Left cardiac atrium (tissue), 4 donors: ENCODE results near the gene RPS13. TPM values are rescaled to one million over a fixed set of nuclear protein-coding genes. Genes with fewer than 3 reads are reported as not detected.
A peak's percentile ranks its signal among the peaks of the same experiment; 100 is the strongest.
"Not testable (repeated sequence)": the region's sequence is repeated elsewhere in the genome, so short reads cannot be mapped to it uniquely, and the experiment has no call there.

Experiments
- ATAC-seq, 2 donors: fragments of 200-7000 bp; cut with Tn5 transposase; one replicate each; pipeline ENCODE4 v1.9.1; 2020; ENCODE audit warnings: mild to moderate bottlenecking in 2 of 2, moderate library complexity in 2 of 2
- DNase-seq: peaks from one replicate; pipeline ENCODE4 v3.0.0-alpha.2; 2020
- intact Hi-C, 2 donors: fragments of 100-400 bp; cut with DNase I; formaldehyde crosslinking; loops; one replicate each; pipeline versions ENCODE4 v1.14.1 to v1.15.1; 2022 to 2023
- long read RNA-seq: library from polyadenylated mRNA; unstranded; transcript quantifications from one replicate; pipeline ENCODE4 v2.0.0, GENCODE V29; 2021
- total RNA-seq, 2 donors: library from RNA; stranded (reverse); fragmentation: NEBNext Ultra II Directional; extraction: Animal tissue kit (Norgen Biotek cat#: 25700); gene quantifications; one replicate each; pipeline ENCODE4 v1.2.1, GENCODE V29; 2021
- donor health status: DM: no; HTN: yes; CAD: no.
- donor health status: DM: no; HTN: yes; CAD: no; lungs with severe emphysema.
- donor health status: DM: yes; HTN: yes; CAD: no.
- donor health status: Dilated cardiomyopathy.

The RPS13 gene
- total RNA-seq: 100 to 1,000 TPM; 784 to 822 TPM
- long read RNA-seq, transcript RPS13-202 (6 exons, 646 nt): major isoform, 55 of 62 reads
- long read RNA-seq, partial matches to known transcripts: 0 of 62 reads
- long read RNA-seq, other reads (novel, unspliced or antisense): 2 of 62 reads

- DNase-seq (peak; percentile 97), ATAC-seq (peak; percentile 98 to 99)
- intact Hi-C loops: no loop called here
Measured at GRCh38 chr11:17077520-17078401, at the start of gene RPS13. Gene RPS13 (minus strand): TSS chr11:17077667. CDS start chr11:17077641, 26 bp downstream.

- ATAC-seq (no peak), DNase-seq (no peak)
- intact Hi-C loops: no loop called here
Measured at GRCh38 chr11:17121981-17122380, 44.5 kb upstream of the RPS13 start.

DNA sequence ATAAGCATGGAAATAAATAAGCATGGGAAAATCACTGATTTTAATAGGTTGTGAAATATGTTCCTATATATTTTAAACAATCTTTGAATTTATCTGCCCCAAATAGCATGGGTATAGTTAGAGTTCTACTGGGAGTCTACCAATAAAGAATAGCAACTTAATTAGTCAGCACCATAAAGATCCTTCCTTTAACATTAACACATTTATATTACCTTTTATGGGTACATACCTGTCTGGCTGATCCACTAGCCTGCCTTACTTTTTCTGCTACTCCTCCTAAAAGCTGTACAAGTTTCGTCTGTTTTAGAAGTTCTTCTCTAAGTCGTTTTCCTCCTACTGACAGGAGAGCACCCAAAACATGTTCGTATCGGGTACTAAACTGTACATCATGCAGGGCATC, 39.8 kb upstream of the RPS13 start:
- DNase-seq (no peak), ATAC-seq (no peak)
- intact Hi-C loops: no loop called here

GRCh38 chr11:17116117-17116516, 38.6 kb upstream of the RPS13 start:
- ATAC-seq: no peak
- intact Hi-C loops: no loop called here
- no peak for DNase-seq

- ATAC-seq, intact Hi-C loops: not testable (repeated sequence)
Measured at GRCh38 chr11:17107745-17108144, 30.3 kb upstream of the RPS13 start.

GRCh38 chr11:17105404-17106040, 28.1 kb upstream of the RPS13 start:
- ATAC-seq, intact Hi-C loops: not testable (repeated sequence)

More at GRCh38 chr11:17107745-17108144, 30.3 kb upstream of the RPS13 start:
- not testable (repeated sequence) for DNase-seq

DNA sequence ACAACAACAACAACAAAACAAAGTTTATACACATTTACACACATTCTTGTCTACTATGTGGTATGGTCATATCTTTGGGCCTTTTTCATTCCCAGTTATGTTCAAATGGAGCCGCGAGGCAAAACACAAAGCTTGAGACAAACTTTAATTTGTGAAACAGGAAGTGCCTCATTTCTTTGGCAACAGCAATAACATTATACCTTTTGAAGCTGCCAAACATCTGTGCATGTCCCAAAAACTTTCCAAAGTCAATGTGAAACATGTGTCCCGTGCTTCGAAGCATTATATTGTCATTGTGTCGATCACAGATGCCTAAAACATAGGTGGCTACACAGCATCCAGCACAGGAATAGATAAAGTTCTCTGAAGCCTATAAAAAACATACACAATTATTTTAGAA, 25.0 kb upstream of the RPS13 start:
- DNase-seq (no peak), ATAC-seq (no peak)
- intact Hi-C loops: no loop called here

More at GRCh38 chr11:17105404-17106040, 28.1 kb upstream of the RPS13 start:
- not testable (repeated sequence) for DNase-seq

DNA sequence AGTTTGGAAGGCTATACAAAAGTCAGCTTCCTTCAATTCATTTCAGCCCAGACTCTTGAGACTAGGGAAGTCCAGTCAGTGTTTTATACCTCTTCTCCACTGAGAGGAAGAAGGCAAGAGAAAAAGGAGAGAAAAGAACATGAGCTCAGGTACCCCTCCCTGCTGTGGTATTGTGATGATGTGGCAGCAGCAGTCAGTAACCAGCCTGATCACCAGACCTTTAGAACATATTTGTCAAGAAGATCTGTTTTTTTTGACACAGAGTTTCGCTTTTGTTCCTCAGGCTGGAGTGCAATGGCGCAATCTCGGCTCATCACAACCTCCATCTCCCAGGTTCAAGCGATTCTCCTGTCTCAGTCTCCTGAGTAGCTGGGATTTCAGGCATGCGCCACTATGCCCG, 21.2 kb upstream of the RPS13 start:
- ATAC-seq (no peak), DNase-seq (no peak)
- intact Hi-C loops: no loop called here

GRCh38 chr11:17098038-17098437, 20.6 kb upstream of the RPS13 start:
- ATAC-seq: peak in 1 of 2 donors; percentile 29

DNA sequence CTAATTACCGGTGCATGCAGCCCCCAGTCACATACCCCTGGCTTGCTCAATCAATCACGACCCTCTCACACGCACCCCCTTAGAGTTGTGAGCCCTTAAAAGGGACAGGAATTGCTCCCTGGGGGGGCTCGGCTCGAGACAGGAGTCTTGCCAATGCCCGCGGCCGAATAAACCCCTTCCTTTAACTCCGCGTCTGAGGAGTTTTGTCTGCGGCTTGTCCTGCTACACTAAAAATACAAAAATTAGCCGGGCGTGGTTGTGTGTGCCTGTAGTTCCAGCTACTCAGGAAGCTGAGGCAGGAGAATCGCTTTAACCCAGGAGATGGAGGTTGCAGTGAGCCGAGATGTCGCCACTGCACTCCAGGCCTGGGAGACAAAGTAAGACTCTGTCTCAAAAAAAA, 8.5 kb upstream of the RPS13 start:
- ATAC-seq, DNase-seq, intact Hi-C loops: not testable (repeated sequence)

More at GRCh38 chr11:17098038-17098437, 20.6 kb upstream of the RPS13 start:
- intact Hi-C loops: no loop called here
- DNase-seq: no peak

GRCh38 chr11:17077240-17077519, 287 bp downstream of the RPS13 start:
- DNase-seq: no peak
- intact Hi-C loops: no loop called here
- peak; percentile 17 to 43 for ATAC-seq

GRCh38 chr11:17076517-17077239, 789 bp downstream of the RPS13 start:
- peak; percentile 6 to 13 for ATAC-seq
- intact Hi-C loops: no loop called here
- DNase-seq: no peak

DNA sequence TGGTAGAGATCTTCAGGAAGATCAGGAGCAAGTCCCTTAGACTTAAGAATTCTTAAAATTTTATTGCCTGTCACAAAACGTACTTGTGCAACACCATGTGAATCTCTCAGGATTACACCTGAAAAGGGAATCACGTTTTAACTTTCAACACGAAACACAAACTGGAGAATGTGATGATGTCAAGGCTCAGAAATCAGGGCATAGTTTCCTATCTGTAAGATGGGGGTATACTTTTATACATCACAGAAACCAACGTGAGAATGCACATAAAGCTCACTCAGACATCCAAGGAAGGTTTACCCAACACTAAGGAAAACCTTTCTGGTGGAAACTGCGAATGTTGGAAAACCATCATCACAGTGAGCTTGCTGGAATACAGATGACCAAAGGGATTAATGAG, 2.0 kb downstream of the RPS13 start:
- DNase-seq (no peak), ATAC-seq (no peak)
- intact Hi-C loops: no loop called here

- intact Hi-C loops: no loop called here
- ATAC-seq (no peak), DNase-seq (no peak)
Measured at GRCh38 chr11:17073370-17074027, 4.0 kb downstream of the RPS13 start.

GRCh38 chr11:17067417-17067816, 10.1 kb downstream of the RPS13 start:
- intact Hi-C loops: loop anchor here in 1 of 2 donors (10.0 kb wide), 2 partner anchors 53 to 243 kb away; partner anchors contain the start of gene PLEKHA7
- ATAC-seq (no peak), DNase-seq (no peak)

GRCh38 chr11:17066691-17067090, 10.8 kb downstream of the RPS13 start:
- ATAC-seq (no peak), DNase-seq (no peak)
- intact Hi-C loops: loop anchor here in 1 of 2 donors (10.0 kb wide), 2 partner anchors 52 to 242 kb away; partner anchors contain the start of gene PLEKHA7

DNA sequence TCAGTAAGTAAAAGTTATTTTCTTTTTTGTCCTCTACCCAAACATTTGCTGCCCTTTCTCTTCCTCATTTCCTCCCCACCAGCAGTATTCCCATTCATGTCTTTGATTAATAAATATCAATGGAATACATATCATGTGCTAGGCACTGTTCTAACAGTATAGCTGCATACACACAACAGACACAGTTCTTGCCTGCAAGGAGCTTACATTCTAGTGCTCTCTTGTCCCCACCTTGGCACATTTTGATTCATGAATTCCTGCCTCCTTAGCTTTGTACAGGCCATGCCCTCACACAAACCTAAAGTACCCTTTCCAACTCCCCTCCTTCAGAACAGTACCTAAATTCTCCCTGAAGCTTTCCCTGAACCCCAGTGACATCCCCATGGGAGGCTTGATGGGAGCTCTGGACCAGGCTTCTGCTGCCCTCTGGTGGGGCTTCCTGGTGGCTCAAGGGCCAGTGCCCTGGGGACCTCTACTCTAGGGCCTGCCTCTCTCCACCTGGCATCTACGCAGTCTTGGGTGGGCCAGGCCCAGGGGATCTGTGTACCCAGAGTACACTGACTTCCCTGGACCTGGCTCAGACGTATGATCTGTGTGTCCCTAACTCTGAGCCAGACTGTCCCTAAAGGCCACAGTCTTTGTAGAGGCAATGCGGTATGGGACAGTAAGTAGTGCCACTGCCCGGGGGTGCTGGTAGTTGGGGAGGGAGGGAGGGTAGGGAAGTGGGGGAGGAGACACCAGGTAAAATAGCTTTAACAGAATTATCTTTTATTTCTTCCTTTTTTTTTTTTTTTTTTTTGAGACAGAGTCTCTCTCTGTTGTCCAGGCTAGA, 14.1 kb downstream of the RPS13 start:
- peak; percentile 94 to 95 for ATAC-seq
- DNase-seq: peak; percentile 62
- intact Hi-C loops: loop anchor here (1.0 to 10.0 kb wide), 6 partner anchors 49 to 279 kb away; partner anchors contain the start of gene PLEKHA7 (in 1 of the 2)

DNA sequence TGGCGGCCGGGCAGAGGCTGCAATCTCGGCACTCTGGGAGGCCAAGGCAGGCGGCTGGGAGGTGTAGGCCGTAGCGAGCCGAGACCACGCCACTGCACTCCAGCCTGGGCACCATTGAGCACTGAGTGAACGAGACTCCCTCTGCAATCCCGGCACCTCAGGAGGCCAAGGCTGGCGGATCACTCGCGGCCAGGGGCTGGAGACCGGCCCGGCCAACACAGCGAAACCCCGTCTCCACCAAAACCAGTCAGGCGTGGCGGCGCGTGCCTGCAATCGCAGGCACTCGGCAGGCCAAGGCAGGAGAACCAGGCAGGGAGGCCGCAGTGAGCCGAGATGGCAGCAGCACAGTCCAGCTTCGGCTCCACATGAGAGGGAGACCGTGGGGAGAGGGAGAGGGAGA, 26.3 kb downstream of the RPS13 start:
- ATAC-seq, DNase-seq, intact Hi-C loops: not testable (repeated sequence)
